ENCODE measurements around the gene BAIAP2L1.
A peak's percentile ranks its signal among the peaks of the same experiment; 100 is the strongest.

Gene BAIAP2L1

GRCh38 chr7:98276241-98276761 lies 124.6 kb downstream of the BAIAP2L1 start:
- Histone ChIP-seq H4K91ac (ENCODE audit: low read depth, low read length, poor library complexity) (no peak overlapping the region), H4K8ac (ENCODE audit: low read depth, low read length) (no peak overlapping the region), H2BK15ac (ENCODE audit: low read length) (no peak overlapping the region), H3K4ac (ENCODE audit: low read length) (no peak overlapping the region), H2AFZ (ENCODE audit: low read length) (no peak overlapping the region), H2BK5ac (ENCODE audit: low read length) (no peak overlapping the region), H3K4me1 (ENCODE audit: control insufficient read depth in 2 of 2, insufficient read depth in 1 of 2, low read depth in 1 of 2, low read length in 2 of 2) (peaks cover 4 to 7% of the 10 kb centered on the region in 2 donors), H2BK12ac (ENCODE audit: low read length) (no peak overlapping the region), H3K27ac (replicated peaks; ENCODE audit: low read length) (no peak overlapping the region), H3K4me2 (ENCODE audit: insufficient read depth, low read length, poor library complexity, severe bottlenecking) (no peak overlapping the region), H3K27me3 (ENCODE audit: control insufficient read depth in 3 of 3, insufficient read depth in 3 of 3, low read depth in 1 of 3, low read length in 3 of 3) (no peaks in the 10 kb centered on the region), H3K36me3 (replicated peaks in 1 of 2; ENCODE audit: control insufficient read depth in 2 of 2, insufficient read depth in 2 of 2, low read length in 2 of 2) (no peaks in the 10 kb centered on the region), H3K4me3 (ENCODE audit: low read length in 2 of 2) (no peak overlapping the region), H3K9ac (ENCODE audit: low read depth, low read length, poor library complexity) (no peak overlapping the region), H3K18ac (ENCODE audit: low read length) (no peak overlapping the region), H2BK120ac (ENCODE audit: low read depth, low read length) (no peak overlapping the region), H2AK5ac (ENCODE audit: low read depth, low read length) (no peak overlapping the region), H3K14ac (ENCODE audit: low read length) (no peak overlapping the region), H3K79me1 (ENCODE audit: low read depth, low read length) (no peaks in the 10 kb centered on the region), H3K9me3 (replicated peaks in 1 of 2; ENCODE audit: control insufficient read depth in 2 of 2, insufficient read depth in 1 of 2, low read depth in 1 of 2, low read length in 2 of 2) (no peaks in the 10 kb centered on the region), H3K23ac (ENCODE audit: low read depth, low read length, poor library complexity) (no peak overlapping the region)
- DNase-seq (ENCODE audit: low spot score): no peak
- no CpG with 5 or more reads among the region's 5 CpGs for WGBS, 2 donors (ENCODE audit: extremely low coverage in 2 of 2, insufficient read length in 2 of 2, insufficient replicate concordance in 1 of 2)

- no peak overlapping the region for H3K18ac ChIP-seq (ENCODE audit: low read length)
- no peak overlapping the region for H2AFZ ChIP-seq (ENCODE audit: low read length)
- no CpG with 5 or more reads among the region's 3 CpGs for WGBS, 2 donors (ENCODE audit: extremely low coverage in 2 of 2, insufficient read length in 2 of 2, insufficient replicate concordance in 1 of 2)
- H2BK15ac ChIP-seq (ENCODE audit: low read length): no peak overlapping the region
- H3K23ac ChIP-seq (ENCODE audit: low read depth, low read length, poor library complexity): no peak overlapping the region
- no peak overlapping the region for H2BK120ac ChIP-seq (ENCODE audit: low read depth, low read length)
- peaks cover 0 to 15% of the 10 kb centered on the region in 2 donors for H3K36me3 ChIP-seq (replicated peaks in 1 of 2; ENCODE audit: control insufficient read depth in 2 of 2, insufficient read depth in 2 of 2, low read length in 2 of 2)
- no peak overlapping the region for H2BK12ac ChIP-seq (ENCODE audit: low read length)
- H4K8ac ChIP-seq (ENCODE audit: low read depth, low read length): no peak overlapping the region
- H2AK5ac ChIP-seq (ENCODE audit: low read depth, low read length): no peak overlapping the region
- H3K4me3 ChIP-seq (ENCODE audit: low read length in 2 of 2): no peak overlapping the region
- no peaks in the 10 kb centered on the region for H3K79me1 ChIP-seq (ENCODE audit: low read depth, low read length)
- no peak overlapping the region for H2BK5ac ChIP-seq (ENCODE audit: low read length)
- no peak overlapping the region for H3K27ac ChIP-seq (replicated peaks; ENCODE audit: low read length)
- no peaks in the 10 kb centered on the region for H3K9me3 ChIP-seq (replicated peaks in 1 of 2; ENCODE audit: control insufficient read depth in 2 of 2, insufficient read depth in 1 of 2, low read depth in 1 of 2, low read length in 2 of 2)
- no peaks in the 10 kb centered on the region for H3K4me1 ChIP-seq (ENCODE audit: control insufficient read depth in 2 of 2, insufficient read depth in 1 of 2, low read depth in 1 of 2, low read length in 2 of 2)
- DNase-seq (ENCODE audit: low spot score): no peak
- no peak overlapping the region for H3K4me2 ChIP-seq (ENCODE audit: insufficient read depth, low read length, poor library complexity, severe bottlenecking)
- no peak overlapping the region for H4K91ac ChIP-seq (ENCODE audit: low read depth, low read length, poor library complexity)
- no peak overlapping the region for H3K4ac ChIP-seq (ENCODE audit: low read length)
- H3K14ac ChIP-seq (ENCODE audit: low read length): no peak overlapping the region
- no peak overlapping the region for H3K9ac ChIP-seq (ENCODE audit: low read depth, low read length, poor library complexity)
- H3K27me3 ChIP-seq (ENCODE audit: control insufficient read depth in 3 of 3, insufficient read depth in 3 of 3, low read depth in 1 of 3, low read length in 3 of 3): no peaks in the 10 kb centered on the region
Measured at GRCh38 chr7:98267303-98267702, 133.6 kb downstream of the BAIAP2L1 start.

- Histone ChIP-seq H3K14ac (ENCODE audit: low read length) (no peak overlapping the region), H3K4me1 (ENCODE audit: control insufficient read depth in 2 of 2, insufficient read depth in 1 of 2, low read depth in 1 of 2, low read length in 2 of 2) (no peaks in the 10 kb centered on the region), H3K4ac (ENCODE audit: low read length) (no peak overlapping the region), H3K4me3 (ENCODE audit: low read length in 2 of 2) (no peak overlapping the region), H3K9ac (ENCODE audit: low read depth, low read length, poor library complexity) (no peak overlapping the region), H3K4me2 (ENCODE audit: insufficient read depth, low read length, poor library complexity, severe bottlenecking) (no peak overlapping the region), H3K27me3 (ENCODE audit: control insufficient read depth in 3 of 3, insufficient read depth in 3 of 3, low read depth in 1 of 3, low read length in 3 of 3) (no peaks in the 10 kb centered on the region), H2BK120ac (ENCODE audit: low read depth, low read length) (no peak overlapping the region), H2BK12ac (ENCODE audit: low read length) (no peak overlapping the region), H2AK5ac (ENCODE audit: low read depth, low read length) (no peak overlapping the region), H4K8ac (ENCODE audit: low read depth, low read length) (no peak overlapping the region), H2AFZ (ENCODE audit: low read length) (no peak overlapping the region), H4K91ac (ENCODE audit: low read depth, low read length, poor library complexity) (no peak overlapping the region), H3K9me3 (replicated peaks in 1 of 2; ENCODE audit: control insufficient read depth in 2 of 2, insufficient read depth in 1 of 2, low read depth in 1 of 2, low read length in 2 of 2) (no peaks in the 10 kb centered on the region), H2BK15ac (ENCODE audit: low read length) (no peak overlapping the region), H3K23ac (ENCODE audit: low read depth, low read length, poor library complexity) (no peak overlapping the region), H3K18ac (ENCODE audit: low read length) (no peak overlapping the region), H3K36me3 (replicated peaks in 1 of 2; ENCODE audit: control insufficient read depth in 2 of 2, insufficient read depth in 2 of 2, low read length in 2 of 2) (peaks cover 0 to 16% of the 10 kb centered on the region in 2 donors), H3K27ac (replicated peaks; ENCODE audit: low read length) (no peak overlapping the region), H2BK5ac (ENCODE audit: low read length) (no peak overlapping the region), H3K79me1 (ENCODE audit: low read depth, low read length) (no peaks in the 10 kb centered on the region)
- DNase-seq (ENCODE audit: low spot score): no peak
- no CpG with 5 or more reads among the region's 2 CpGs for WGBS, 2 donors (ENCODE audit: extremely low coverage in 2 of 2, insufficient read length in 2 of 2, insufficient replicate concordance in 1 of 2)
Measured at GRCh38 chr7:98266840-98267239, 134.1 kb downstream of the BAIAP2L1 start.

DNA sequence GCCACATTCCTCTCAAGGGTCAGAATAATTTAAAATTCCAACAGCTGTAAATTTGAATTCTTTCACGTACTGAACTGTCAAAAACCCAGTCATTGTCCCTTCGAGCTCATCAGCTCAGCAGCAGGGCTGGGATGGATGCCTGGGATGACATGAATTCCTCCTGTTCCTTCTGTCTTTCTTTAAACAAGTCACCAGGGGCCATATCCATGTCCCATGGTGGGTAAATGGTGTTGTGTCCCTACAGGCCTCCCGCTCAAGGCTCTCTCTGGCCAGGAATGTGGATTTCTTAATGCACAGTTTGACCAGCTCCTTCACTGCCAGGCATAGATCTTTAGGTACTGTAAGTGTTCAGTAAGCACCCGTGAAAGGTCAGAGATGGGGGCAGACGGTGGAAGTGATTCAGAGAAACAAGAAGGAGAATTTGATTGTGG lies 135.0 kb downstream of the BAIAP2L1 start:
- no peak overlapping the region for H3K18ac ChIP-seq (ENCODE audit: low read length)
- no peak for DNase-seq (ENCODE audit: low spot score)
- H2BK12ac ChIP-seq (ENCODE audit: low read length): no peak overlapping the region
- H3K79me1 ChIP-seq (ENCODE audit: low read depth, low read length): no peaks in the 10 kb centered on the region
- no peak overlapping the region for H3K9ac ChIP-seq (ENCODE audit: low read depth, low read length, poor library complexity)
- H4K8ac ChIP-seq (ENCODE audit: low read depth, low read length): no peak overlapping the region
- no peak overlapping the region for H3K14ac ChIP-seq (ENCODE audit: low read length)
- no peak overlapping the region for H3K4ac ChIP-seq (ENCODE audit: low read length)
- WGBS, 2 donors (ENCODE audit: extremely low coverage in 2 of 2, insufficient read length in 2 of 2, insufficient replicate concordance in 1 of 2): no CpG with 5 or more reads among the region's 5 CpGs
- H3K27ac ChIP-seq (replicated peaks; ENCODE audit: low read length): peak overlapping the region; percentile 4
- no peak overlapping the region for H2BK5ac ChIP-seq (ENCODE audit: low read length)
- no peak overlapping the region for H3K4me2 ChIP-seq (ENCODE audit: insufficient read depth, low read length, poor library complexity, severe bottlenecking)
- H3K9me3 ChIP-seq (replicated peaks in 1 of 2; ENCODE audit: control insufficient read depth in 2 of 2, insufficient read depth in 1 of 2, low read depth in 1 of 2, low read length in 2 of 2): peaks cover 0 to 8% of the 10 kb centered on the region in 2 donors
- no peak overlapping the region for H2AFZ ChIP-seq (ENCODE audit: low read length)
- H2AK5ac ChIP-seq (ENCODE audit: low read depth, low read length): no peak overlapping the region
- no peak overlapping the region for H3K23ac ChIP-seq (ENCODE audit: low read depth, low read length, poor library complexity)
- H3K36me3 ChIP-seq (replicated peaks in 1 of 2; ENCODE audit: control insufficient read depth in 2 of 2, insufficient read depth in 2 of 2, low read length in 2 of 2): peaks cover 4 to 26% of the 10 kb centered on the region in 2 donors
- H2BK15ac ChIP-seq (ENCODE audit: low read length): no peak overlapping the region
- H3K4me3 ChIP-seq (ENCODE audit: low read length in 2 of 2): no peak overlapping the region
- H3K4me1 ChIP-seq (ENCODE audit: control insufficient read depth in 2 of 2, insufficient read depth in 1 of 2, low read depth in 1 of 2, low read length in 2 of 2): no peaks in the 10 kb centered on the region
- no peak overlapping the region for H2BK120ac ChIP-seq (ENCODE audit: low read depth, low read length)
- H3K27me3 ChIP-seq (ENCODE audit: control insufficient read depth in 3 of 3, insufficient read depth in 3 of 3, low read depth in 1 of 3, low read length in 3 of 3): no peaks in the 10 kb centered on the region
- no peak overlapping the region for H4K91ac ChIP-seq (ENCODE audit: low read depth, low read length, poor library complexity)
